ENCODE data around the gene LDAF1. TPM values are rescaled to one million over a fixed set of nuclear protein-coding genes. Genes with fewer than 3 reads are reported as not detected.

The LDAF1 gene
- total RNA-seq, 1 experiment from 2014 or later, result 5.9 TPM

DNA sequence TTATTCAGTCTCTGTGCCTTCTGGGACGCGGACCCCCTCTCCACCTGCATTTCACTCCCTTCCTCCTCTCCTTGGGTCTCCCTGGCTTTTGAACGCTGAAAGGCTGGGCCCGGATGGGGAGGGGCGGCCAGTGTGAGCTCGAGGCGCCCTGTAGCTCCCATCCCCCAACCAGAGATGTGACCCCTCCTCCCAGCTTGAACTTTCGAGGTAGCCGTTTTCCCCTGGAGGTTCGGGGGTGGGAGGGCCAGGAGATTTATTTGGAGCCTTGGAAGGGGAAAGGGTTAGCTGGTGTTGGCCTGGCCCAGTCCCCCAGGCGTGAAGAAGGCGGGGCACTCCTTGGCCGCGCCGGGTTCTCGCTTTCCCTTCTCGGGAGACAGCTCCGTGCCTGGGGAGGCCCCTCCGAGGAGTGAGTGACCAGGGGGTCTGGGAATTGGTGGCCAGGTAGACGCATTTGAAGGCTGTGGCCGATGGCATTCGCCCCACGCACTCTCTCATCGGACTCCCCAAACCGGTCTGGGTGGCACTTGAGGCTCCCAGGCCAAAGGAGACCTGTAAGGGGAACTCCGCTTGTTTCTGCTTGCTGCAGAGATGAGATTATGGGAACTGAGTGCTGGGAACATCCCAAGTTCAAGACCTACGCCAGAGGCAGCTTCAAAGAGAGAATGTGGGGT lies 942 bp downstream of the LDAF1 start:
- H3K36me3 ChIP-seq (ENCODE audit: insufficient read depth, low read length, poor library complexity, severe bottlenecking), result no peaks in the 10 kb centered on the region
- H3K9me3 ChIP-seq (ENCODE audit: low read depth, low read length, poor library complexity, severe bottlenecking), result no peaks in the 10 kb centered on the region
- ChIA-PET CTCF (no interaction called here), POLR2A (ENCODE audit: low non-redundant PET) (interaction anchor here (0.6 kb wide), 1 partner anchor 59 kb away, joined by 3 read pairs; no protein-coding TSS in a partner anchor)
- intact Hi-C loops (cut with micrococcal nuclease; ENCODE audit: unreplicated experiment), result loop anchor here (5.0 kb wide), 2 partner anchors 398 to 1163 kb away; no protein-coding TSS in a partner anchor
- peaks cover 19% of the 10 kb centered on the region for H3K4me1 ChIP-seq (ENCODE audit: insufficient read depth, low read length, poor library complexity, severe bottlenecking)
- no peak overlapping the region for H3K27ac ChIP-seq (ENCODE audit: low read depth, low read length, poor library complexity, severe bottlenecking)
- peak overlapping the region; percentile 67 for H3K4me3 ChIP-seq (ENCODE audit: low read depth, low read length, poor library complexity, severe bottlenecking)
- TF ChIP-seq EZH2 (IDR thresholded peaks at IDR 0.05; ENCODE audit: borderline replicate concordance, low read depth, low read length, poor library complexity, severe bottlenecking), result no peak
- TF ChIP-seq, protein P1, sequence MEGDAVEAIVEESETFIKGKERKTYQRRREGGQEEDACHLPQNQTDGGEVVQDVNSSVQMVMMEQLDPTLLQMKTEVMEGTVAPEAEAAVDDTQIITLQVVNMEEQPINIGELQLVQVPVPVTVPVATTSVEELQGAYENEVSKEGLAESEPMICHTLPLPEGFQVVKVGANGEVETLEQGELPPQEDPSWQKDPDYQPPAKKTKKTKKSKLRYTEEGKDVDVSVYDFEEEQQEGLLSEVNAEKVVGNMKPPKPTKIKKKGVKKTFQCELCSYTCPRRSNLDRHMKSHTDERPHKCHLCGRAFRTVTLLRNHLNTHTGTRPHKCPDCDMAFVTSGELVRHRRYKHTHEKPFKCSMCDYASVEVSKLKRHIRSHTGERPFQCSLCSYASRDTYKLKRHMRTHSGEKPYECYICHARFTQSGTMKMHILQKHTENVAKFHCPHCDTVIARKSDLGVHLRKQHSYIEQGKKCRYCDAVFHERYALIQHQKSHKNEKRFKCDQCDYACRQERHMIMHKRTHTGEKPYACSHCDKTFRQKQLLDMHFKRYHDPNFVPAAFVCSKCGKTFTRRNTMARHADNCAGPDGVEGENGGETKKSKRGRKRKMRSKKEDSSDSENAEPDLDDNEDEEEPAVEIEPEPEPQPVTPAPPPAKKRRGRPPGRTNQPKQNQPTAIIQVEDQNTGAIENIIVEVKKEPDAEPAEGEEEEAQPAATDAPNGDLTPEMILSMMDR (conservative IDR thresholded peaks at IDR 0.05; ENCODE audit: low read depth, low read length), result no peak
- no peak for DNase-seq (ENCODE audit: low spot score)
- no peaks in the 10 kb centered on the region for H3K27me3 ChIP-seq (replicated peaks; ENCODE audit: insufficient read depth, low read depth, low read length, poor library complexity)
- BruUV-seq (replicated peaks), result no TSS peak

DNA sequence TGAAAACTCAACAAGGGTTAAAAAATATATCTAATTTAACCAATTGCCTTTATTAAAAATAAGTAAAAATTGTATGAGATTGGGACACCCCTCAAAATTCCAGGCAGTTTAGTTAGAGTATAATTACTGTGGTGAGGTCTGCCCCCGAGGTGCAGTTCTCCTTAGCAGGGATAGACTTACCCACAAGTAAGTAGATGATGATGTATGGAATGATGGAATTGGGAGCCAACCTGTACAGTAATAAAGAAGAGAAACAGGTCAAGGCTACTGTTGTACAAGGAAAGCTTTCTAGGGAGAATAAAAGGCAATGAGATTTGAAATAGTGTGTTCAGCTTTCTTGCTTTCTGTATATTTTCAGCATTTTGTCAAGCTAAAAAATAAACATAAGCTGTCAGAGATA lies 1.8 kb downstream of the LDAF1 start:
- TF ChIP-seq, protein P1 (conservative IDR thresholded peaks at IDR 0.05; ENCODE audit: low read depth, low read length), result no peak
- Histone ChIP-seq H3K36me3 (ENCODE audit: insufficient read depth, low read length, poor library complexity, severe bottlenecking) (no peaks in the 10 kb centered on the region), H3K4me1 (ENCODE audit: insufficient read depth, low read length, poor library complexity, severe bottlenecking) (peaks cover 19% of the 10 kb centered on the region), H3K9me3 (ENCODE audit: low read depth, low read length, poor library complexity, severe bottlenecking) (no peaks in the 10 kb centered on the region), H3K4me3 (ENCODE audit: low read depth, low read length, poor library complexity, severe bottlenecking) (no peak overlapping the region), H3K27ac (ENCODE audit: low read depth, low read length, poor library complexity, severe bottlenecking) (no peak overlapping the region), H3K27me3 (replicated peaks; ENCODE audit: insufficient read depth, low read depth, low read length, poor library complexity) (no peaks in the 10 kb centered on the region)
- intact Hi-C loops (cut with micrococcal nuclease; ENCODE audit: unreplicated experiment), result no loop called here
- CTCF ChIA-PET, result no interaction called here
- DNase-seq (ENCODE audit: low spot score), result no peak
- no TSS peak for BruUV-seq (replicated peaks)
- POLR2A ChIA-PET (ENCODE audit: low non-redundant PET), result no interaction called here

DNA sequence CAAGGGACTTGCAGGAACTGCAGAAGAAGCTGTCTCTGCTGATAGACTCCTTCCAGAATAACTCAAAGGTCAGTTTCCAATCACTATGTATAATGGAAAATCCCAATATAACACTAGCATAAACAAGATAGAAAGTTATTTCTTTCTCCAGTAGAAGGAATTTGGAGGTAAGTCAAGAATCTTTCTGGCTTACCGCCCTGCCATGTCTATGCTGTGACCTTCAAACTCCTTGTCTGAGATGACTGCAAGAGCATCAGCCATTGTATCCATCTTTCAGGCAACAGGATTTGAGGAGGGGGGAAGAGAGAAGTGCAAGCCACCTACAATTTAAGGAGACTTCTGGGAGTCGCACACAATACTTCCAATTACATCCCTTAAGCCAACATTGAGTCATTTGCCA lies 2.7 kb downstream of the LDAF1 start:
- BruUV-seq (replicated peaks), result no TSS peak
- Histone ChIP-seq H3K4me3 (ENCODE audit: low read depth, low read length, poor library complexity, severe bottlenecking) (no peak overlapping the region), H3K4me1 (ENCODE audit: insufficient read depth, low read length, poor library complexity, severe bottlenecking) (peaks cover 19% of the 10 kb centered on the region), H3K27ac (ENCODE audit: low read depth, low read length, poor library complexity, severe bottlenecking) (no peak overlapping the region), H3K36me3 (ENCODE audit: insufficient read depth, low read length, poor library complexity, severe bottlenecking) (no peaks in the 10 kb centered on the region), H3K27me3 (replicated peaks; ENCODE audit: insufficient read depth, low read depth, low read length, poor library complexity) (no peaks in the 10 kb centered on the region), H3K9me3 (ENCODE audit: low read depth, low read length, poor library complexity, severe bottlenecking) (no peaks in the 10 kb centered on the region)
- intact Hi-C loops (cut with micrococcal nuclease; ENCODE audit: unreplicated experiment), result no loop called here
- CTCF ChIA-PET, result no interaction called here
- DNase-seq (ENCODE audit: low spot score), result no peak
- TF ChIP-seq EZH2 (IDR thresholded peaks at IDR 0.05; ENCODE audit: borderline replicate concordance, low read depth, low read length, poor library complexity, severe bottlenecking), result no peak
- TF ChIP-seq, protein P1 (conservative IDR thresholded peaks at IDR 0.05; ENCODE audit: low read depth, low read length), result no peak
- POLR2A ChIA-PET (ENCODE audit: low non-redundant PET), result interaction anchor here (0.6 kb wide), 1 partner anchor 140 kb away, joined by 3 read pairs; no protein-coding TSS in a partner anchor
